IMR-90 (cell line): ENCODE measurements around the gene ERGIC1. TPM values are rescaled to one million over a fixed set of nuclear protein-coding genes. Genes with fewer than 3 reads are reported as not detected.

Source experiments
- ATAC-seq: fragments of 200-7000 bp; cut with Tn5 transposase; 2 replicates; pipeline ENCODE4 v1.9.1; 2020; ENCODE audit warnings: low read depth, mild to moderate bottlenecking, moderate library complexity
- BruUV-seq: library from RNA; stranded (reverse); fragments of 400-500 nt; replicated peaks from 2 replicates; lab custom pipeline; 2021; lab: Mats Ljungman, UMichigan
- CTCF ChIA-PET: fragments of 300-600 bp; formaldehyde crosslinking; extraction: SDS; loops from one replicate; lab custom pipeline; 2021; ENCODE audit warnings: antibody characterized with exemption; lab: Yijun Ruan, JAX
- POLR2A ChIA-PET: fragments of 300-600 bp; sonication (Branson Sonifier 250); formaldehyde crosslinking; loops from one replicate; lab custom pipeline; 2022; ENCODE audit warnings: antibody characterized with exemption; ENCODE audit not compliant: unreplicated experiment; lab: Charles Lee
- DNase-seq: peaks from one replicate; pipeline ENCODE4 v3.0.0; 2013
- H2AFZ ChIP-seq: replicated peaks from 2 replicates; pipeline ENCODE3; 2013; ENCODE audit warnings: low read length, mild to moderate bottlenecking; ENCODE audit not compliant: poor library complexity
- H2AK5ac ChIP-seq: 2 replicates; pipeline ENCODE4 v1.6.1; 2013; ENCODE audit warnings: low read depth, low read length, inconsistent platforms
- H2AK9ac ChIP-seq: replicated peaks from 2 replicates; pipeline ENCODE3; 2013; ENCODE audit warnings: mild to moderate bottlenecking, low read depth, low read length, moderate library complexity; ENCODE audit not compliant: poor library complexity
- H2BK120ac ChIP-seq: 2 replicates; pipeline ENCODE4 v1.6.1; 2013; ENCODE audit warnings: low read depth, low read length, inconsistent platforms
- H2BK15ac ChIP-seq: 3 replicates; pipeline ENCODE4 v1.6.1; 2013; ENCODE audit warnings: low read depth, low read length, inconsistent platforms
- H2BK20ac ChIP-seq: 2 replicates; pipeline ENCODE4 v1.6.1; 2013; ENCODE audit warnings: low read depth, mild to moderate bottlenecking, inconsistent platforms, low read length, moderate library complexity
- H2BK5ac ChIP-seq: 2 replicates; pipeline ENCODE4 v1.6.1; 2013; ENCODE audit warnings: mild to moderate bottlenecking, low read depth, low read length, inconsistent platforms; ENCODE audit not compliant: poor library complexity, severe bottlenecking
- H3K14ac ChIP-seq: replicated peaks from 2 replicates; pipeline ENCODE4 v1.6.1; 2013; ENCODE audit warnings: low read depth, low read length, inconsistent platforms
- H3K18ac ChIP-seq: 2 replicates; pipeline ENCODE4 v1.6.1; 2013; ENCODE audit warnings: low read depth, low read length, control low read depth
- H3K23ac ChIP-seq: 2 replicates; pipeline ENCODE4 v1.6.1; 2013; ENCODE audit warnings: low read depth, low read length, inconsistent platforms
- H3K27ac ChIP-seq: 2 replicates; pipeline ENCODE4 v1.5.1; 2013; ENCODE audit warnings: mild to moderate bottlenecking, control low read depth, low read length; ENCODE audit not compliant: insufficient read depth
- H3K27me3 ChIP-seq: 2 replicates; pipeline ENCODE4 v1.6.1; 2013; ENCODE audit warnings: low read length; ENCODE audit not compliant: control insufficient read depth, insufficient read depth
- H3K36me3 ChIP-seq: 2 replicates; pipeline ENCODE4 v1.6.1; 2013; ENCODE audit warnings: low read length, mixed read lengths; ENCODE audit not compliant: control insufficient read depth, insufficient read depth
- H3K4ac ChIP-seq: 2 replicates; pipeline ENCODE4 v1.6.1; 2013; ENCODE audit warnings: low read depth, low read length, inconsistent platforms
- H3K4me1 ChIP-seq: 2 replicates; pipeline ENCODE4 v1.6.1; 2013; ENCODE audit warnings: low read length, mixed read lengths; ENCODE audit not compliant: control insufficient read depth, insufficient read depth
- H3K4me2 ChIP-seq: 2 replicates; pipeline ENCODE4 v1.6.1; 2013; ENCODE audit warnings: low read depth, mild to moderate bottlenecking, control low read depth, low read length, moderate library complexity
- H3K4me3 ChIP-seq: 2 replicates; pipeline ENCODE4 v1.5.1; 2013; ENCODE audit warnings: low read depth, mild to moderate bottlenecking, control low read depth, low read length, moderate library complexity; ENCODE audit not compliant: insufficient read depth
- H3K56ac ChIP-seq: 2 replicates; pipeline ENCODE4 v1.6.1; 2013; ENCODE audit warnings: low read length, inconsistent platforms; ENCODE audit not compliant: insufficient read depth; ENCODE audit errors: extremely low read depth
- H3K79me1 ChIP-seq, 2 experiments: 2 replicates each; pipeline ENCODE4 v1.6.1; 2013; ENCODE audit warnings: low read length in 2 of 2, inconsistent platforms in 1 of 2, low read depth in 1 of 2
- H3K9ac ChIP-seq: 2 replicates; pipeline ENCODE4 v1.6.1; 2013; ENCODE audit warnings: low read depth, low read length, control low read depth
- H3K9me1 ChIP-seq: 2 replicates; pipeline ENCODE4 v1.6.1; 2013; ENCODE audit warnings: low read length, inconsistent platforms; ENCODE audit not compliant: insufficient read depth
- H3K9me3 ChIP-seq: 2 replicates; pipeline ENCODE4 v1.6.1; 2013; ENCODE audit warnings: low read length; ENCODE audit not compliant: control insufficient read depth, insufficient read depth
- H4K20me1 ChIP-seq: 2 replicates; pipeline ENCODE4 v1.6.1; 2013; ENCODE audit warnings: low read length, inconsistent platforms; ENCODE audit not compliant: insufficient read depth
- H4K5ac ChIP-seq: 2 replicates; pipeline ENCODE4 v1.6.1; 2013; ENCODE audit warnings: mild to moderate bottlenecking, low read depth, low read length, control low read depth
- H4K8ac ChIP-seq, 2 experiments: 2 replicates each; pipeline ENCODE4 v1.6.1; 2013; ENCODE audit warnings: low read depth in 2 of 2, low read length in 2 of 2, control low read depth in 1 of 2, inconsistent platforms in 1 of 2
- H4K91ac ChIP-seq: 2 replicates; pipeline ENCODE4 v1.6.1; 2013; ENCODE audit warnings: low read depth, low read length, inconsistent platforms; ENCODE audit not compliant: insufficient read depth
- BHLHE40 ChIP-seq: fragments of 150-350 bp; IDR thresholded peaks from 2 replicates; pipeline ENCODE4 v1.6.1; 2016; ENCODE audit warnings: mild to moderate bottlenecking, low read depth, low read length
- CEBPB ChIP-seq: IDR thresholded peaks from 2 replicates; pipeline ENCODE4 v1.6.1; 2012; ENCODE audit warnings: low read depth, low read length, improper control_type of control experiment
- CTCF ChIP-seq: conservative IDR thresholded peaks from 2 replicates; pipeline ENCODE4 v1.5.1; 2012; ENCODE audit warnings: mild to moderate bottlenecking, low read depth, low read length, improper control_type of control experiment
- ELK1 ChIP-seq: fragments of 150-350 bp; IDR thresholded peaks from 2 replicates; pipeline ENCODE4 v1.6.1; 2016; ENCODE audit warnings: low read depth, mild to moderate bottlenecking, low read length, moderate library complexity, borderline replicate concordance
- MAFK ChIP-seq: IDR thresholded peaks from 2 replicates; pipeline ENCODE4 v1.6.1; 2012; ENCODE audit warnings: low read depth, low read length, improper control_type of control experiment
- NFE2L2 ChIP-seq: fragments of 150-350 bp; IDR thresholded peaks from 2 replicates; pipeline ENCODE4 v1.6.1; 2016; ENCODE audit warnings: low read depth, mild to moderate bottlenecking, low read length
- POLR2A ChIP-seq: IDR thresholded peaks from 2 replicates; pipeline ENCODE4 v1.6.1; 2012; ENCODE audit warnings: mild to moderate bottlenecking, low read depth, low read length
- RAD21 ChIP-seq: IDR thresholded peaks from 2 replicates; pipeline ENCODE4 v1.6.1; 2012; ENCODE audit warnings: low read length, improper control_type of control experiment
- RCOR1 ChIP-seq: IDR thresholded peaks from 2 replicates; pipeline ENCODE4 v1.6.1; 2012; ENCODE audit warnings: mild to moderate bottlenecking, low read length, improper control_type of control experiment; ENCODE audit not compliant: insufficient replicate concordance
- RFX5 ChIP-seq: IDR thresholded peaks from 2 replicates; pipeline ENCODE4 v1.8.0; 2012; ENCODE audit warnings: low read depth, mild to moderate bottlenecking, low read length, moderate library complexity
- SMC3 ChIP-seq: fragments of 150-350 bp; IDR thresholded peaks from 2 replicates; pipeline ENCODE4 v1.6.1; 2016; ENCODE audit warnings: low read depth, mild to moderate bottlenecking, antibody characterized with exemption, low read length, moderate library complexity
- USF2 ChIP-seq: fragments of 150-350 bp; IDR thresholded peaks from 2 replicates; pipeline ENCODE4 v1.6.1; 2017; ENCODE audit warnings: mild to moderate bottlenecking, antibody characterized with exemption, low read length, low read depth
- WGBS, 2 experiments: methylation state at CpG; one replicate each; pipeline versions ENCODE4 v1.1.5 to v1.1.7; 2013; ENCODE audit warnings: missing lambda C conversion rate in 2 of 2; ENCODE audit not compliant: insufficient read length in 1 of 2; ENCODE audit errors: extremely low coverage in 2 of 2; 5-methylcytosine and 5-hydroxymethylcytosine counted together
- dilution Hi-C: fragments of 300-500 bp; cut with HindIII; formaldehyde crosslinking; loops from one replicate; pipeline ENCODE4 v1.14.3; 2018; ENCODE audit warnings: low sequenced_read_pairs; ENCODE audit not compliant: unreplicated experiment
- in situ Hi-C: fragments of 300-500 bp; cut with MboI; formaldehyde crosslinking; loops from 3 replicates; pipeline ENCODE4 v1.14.3; 2019; ENCODE audit warnings: low sequenced_read_pairs, inconsistent platforms, mixed read lengths
- intact Hi-C: fragments of 100-400 bp; cut with micrococcal nuclease; formaldehyde crosslinking; loops from 2 replicates; pipeline ENCODE4 v1.10.0; 2022
- polyA plus RNA-seq, 3 experiments: library from polyadenylated mRNA; depleted of rRNA; stranded (reverse); fragments of >200 nt; gene quantifications; 2 replicates each; pipeline ENCODE4 v1.2.3, GENCODE V29; 2012; ENCODE audit warnings: low replicate concordance in 1 of 3
- total RNA-seq: library from RNA; depleted of rRNA; stranded (reverse); fragments of >200 nt; gene quantifications from 2 replicates; pipeline ENCODE4 v1.2.3, GENCODE V29; 2012

ERGIC1 gene
- total and polyA plus RNA-seq, 2 of the 4 experiments (the other 2 are of a cell fraction), result 134 to 192 TPM

- Histone ChIP-seq H2BK120ac (peak overlapping the region; percentile 66), H3K56ac (peak overlapping the region; percentile 64; the same call in 1 of the 2 replicates), H4K5ac (peak overlapping the region; percentile 94), H3K9me3 (no peaks in the 10 kb centered on the region), H2BK15ac (peak overlapping the region; percentile 70; the same call in 1 of the 3 replicates), H2AFZ (peak overlapping the region; percentile 59), H3K4ac (peak overlapping the region; percentile 86), H3K18ac (peak overlapping the region; percentile 97), H3K4me2 (peak overlapping the region; percentile 23; the same call in 1 of the 2 replicates), H2BK20ac (peak overlapping the region; percentile 42; the same call in 1 of the 2 replicates), H3K23ac (peak overlapping the region; percentile 68; the same call in 1 of the 2 replicates), H3K9ac (peak overlapping the region; percentile 70), H2AK5ac (peak overlapping the region; percentile 97), H3K4me3 (no peak overlapping the region), H2AK9ac (peak overlapping the region; percentile 58), H3K36me3 (peaks cover 27% of the 10 kb centered on the region), H3K27me3 (no peaks in the 10 kb centered on the region), H3K9me1 (peaks cover 20% of the 10 kb centered on the region), H3K14ac (peak overlapping the region; percentile 70), H3K79me1 (peaks cover 25 to 60% of the 10 kb centered on the region in 2 experiments), H4K20me1 (peaks cover 9% of the 10 kb centered on the region; the same call in 1 of the 2 replicates), H2BK5ac (peak overlapping the region; percentile 92), H4K8ac (peak overlapping the region; percentile 70 to 89), H4K91ac (peak overlapping the region; percentile 87), H3K4me1 (peaks cover 31% of the 10 kb centered on the region), H3K27ac (peak overlapping the region; percentile 91)
- no TSS peak for BruUV-seq
- WGBS, 2 experiments, result 86% methylated on average over 1 of the region's 9 CpGs; no CpG with 5 or more reads in 1 of the 2 experiments
- POLR2A ChIA-PET, result interaction anchor here (0.5 kb wide), 1 partner anchor 140 kb away, joined by 3 read pairs; the partner anchor contains the start of gene DUSP1
- dilution Hi-C loops, result no loop called here
- DNase-seq (peak; percentile 96), ATAC-seq (peak; percentile 27)
- CTCF ChIA-PET, result interaction anchor here (1.7 kb wide), 1 partner anchor 138 kb away, joined by 5 read pairs; no protein-coding TSS in a partner anchor
- intact Hi-C loops, result loop anchor here (1.0 kb wide), 1 partner anchor 18 kb away; no protein-coding TSS in a partner anchor
- in situ Hi-C loops, result no loop called here
- TF ChIP-seq CEBPB (peak; percentile 74), SMC3 (peak; percentile 52; the same call in 1 of the 2 replicates), BHLHE40 (0 out of 2 replicates have a peak, but pooled peaks have one; percentile 3), NFE2L2 (peak; percentile 57), USF2 (no peak), CTCF (peak; percentile 53), MAFK (no peak), ELK1 (no peak), POLR2A (peak; percentile 60), RFX5 (no peak), RCOR1 (peak; percentile 38), RAD21 (peak; percentile 63)
Measured at GRCh38 chr5:172910828-172911627, 77.0 kb downstream of the ERGIC1 start.
